Measurements from ENCODE around the gene SLFN12.

DNA sequence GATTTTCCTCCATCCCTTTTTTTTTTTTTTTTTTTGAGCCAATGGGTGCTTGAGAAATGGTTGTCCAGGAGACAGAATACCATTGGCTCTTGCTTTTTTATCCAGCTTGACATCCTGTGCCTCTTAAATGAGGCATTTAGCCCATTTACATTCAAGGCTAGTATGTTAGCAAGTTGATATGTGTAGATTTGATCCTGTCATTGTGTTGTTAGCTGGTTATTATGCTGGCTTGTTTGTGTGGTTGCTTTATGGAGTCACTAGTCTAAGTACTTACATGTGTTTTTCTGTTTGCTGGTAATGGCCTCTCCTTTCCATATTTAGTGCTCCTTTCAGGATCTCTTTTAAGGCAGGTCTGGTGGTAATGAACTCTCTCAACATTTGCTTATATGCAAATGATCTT, 44.8 kb downstream of the SLFN12 start:
- TF ChIP-seq, protein P1, sequence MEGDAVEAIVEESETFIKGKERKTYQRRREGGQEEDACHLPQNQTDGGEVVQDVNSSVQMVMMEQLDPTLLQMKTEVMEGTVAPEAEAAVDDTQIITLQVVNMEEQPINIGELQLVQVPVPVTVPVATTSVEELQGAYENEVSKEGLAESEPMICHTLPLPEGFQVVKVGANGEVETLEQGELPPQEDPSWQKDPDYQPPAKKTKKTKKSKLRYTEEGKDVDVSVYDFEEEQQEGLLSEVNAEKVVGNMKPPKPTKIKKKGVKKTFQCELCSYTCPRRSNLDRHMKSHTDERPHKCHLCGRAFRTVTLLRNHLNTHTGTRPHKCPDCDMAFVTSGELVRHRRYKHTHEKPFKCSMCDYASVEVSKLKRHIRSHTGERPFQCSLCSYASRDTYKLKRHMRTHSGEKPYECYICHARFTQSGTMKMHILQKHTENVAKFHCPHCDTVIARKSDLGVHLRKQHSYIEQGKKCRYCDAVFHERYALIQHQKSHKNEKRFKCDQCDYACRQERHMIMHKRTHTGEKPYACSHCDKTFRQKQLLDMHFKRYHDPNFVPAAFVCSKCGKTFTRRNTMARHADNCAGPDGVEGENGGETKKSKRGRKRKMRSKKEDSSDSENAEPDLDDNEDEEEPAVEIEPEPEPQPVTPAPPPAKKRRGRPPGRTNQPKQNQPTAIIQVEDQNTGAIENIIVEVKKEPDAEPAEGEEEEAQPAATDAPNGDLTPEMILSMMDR (IDR thresholded peaks at IDR 0.05) = no peak
- no peak for TF ChIP-seq EZH2 (IDR thresholded peaks at IDR 0.05)
